T47D (cell line): ENCODE results near the gene PCSK6.
"Not testable (repeated sequence)": the region's sequence is repeated elsewhere in the genome, so short reads cannot be mapped to it uniquely, and the experiment has no call there.

Experiments
- DNase-seq, 2 experiments: peaks; one replicate each; pipeline versions ENCODE4 v3.0.0 to v3.0.0-alpha.2; 2011 to 2012; ENCODE audit warnings: low read depth in 1 of 2, low spot score in 1 of 2
- JUND ChIP-seq: IDR thresholded peaks from 2 replicates; pipeline ENCODE4 v1.6.1; 2012; ENCODE audit warnings: low read depth
- in situ Hi-C: cut with HindIII; loops from 2 replicates; pipeline ENCODE4 v1.10.0; 2016; ENCODE audit warnings: low sequenced_read_pairs, low pct_unique_long_range_greater_than_20kb

PCSK6 gene

GRCh38 chr15:101456057-101456739, 33.3 kb downstream of the PCSK6 start:
- no peak for TF ChIP-seq JUND
- DNase-seq: no peak
- in situ Hi-C loops: no loop called here

GRCh38 chr15:101455291-101456025, 34.0 kb downstream of the PCSK6 start:
- DNase-seq: no peak
- in situ Hi-C loops: no loop called here
- no peak for TF ChIP-seq JUND

DNA sequence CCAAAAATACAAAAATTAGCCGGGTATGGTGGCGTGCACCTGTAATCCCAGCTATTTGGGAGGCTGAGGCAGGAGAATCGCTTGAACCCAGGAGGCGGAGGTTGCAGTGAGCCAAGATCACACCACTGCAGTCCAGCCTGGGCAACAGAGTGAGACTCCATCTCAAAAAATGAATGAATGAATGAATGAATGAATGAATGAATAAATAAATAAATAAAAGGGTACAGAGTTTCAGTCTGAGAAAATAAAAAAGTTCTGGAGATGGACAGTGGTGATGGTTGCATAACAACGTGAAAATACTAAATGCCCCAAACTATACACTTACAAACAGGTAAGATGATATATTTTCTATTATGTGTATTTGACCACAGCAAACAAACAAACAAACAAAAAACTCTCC, 34.7 kb downstream of the PCSK6 start:
- in situ Hi-C loops, DNase-seq: not testable (repeated sequence)

DNA sequence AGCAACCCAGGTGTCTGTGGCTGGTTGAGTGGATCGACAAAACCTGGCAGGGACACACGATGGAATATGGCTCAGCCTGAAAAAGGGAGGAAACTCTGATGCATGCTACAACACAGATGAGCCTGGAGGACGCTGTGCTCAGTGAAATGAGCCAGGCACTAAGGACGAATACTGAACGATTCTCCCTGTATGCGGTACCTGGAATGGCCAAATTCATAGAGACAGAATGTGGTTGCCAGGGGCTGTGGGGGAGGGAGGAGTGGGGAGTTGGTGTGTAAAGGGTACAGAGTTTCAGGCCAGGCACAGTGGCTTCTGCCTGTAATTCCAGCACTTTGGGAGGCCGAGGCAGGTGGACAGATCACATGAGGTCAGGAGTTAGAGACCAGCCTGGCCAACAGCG, 35.1 kb downstream of the PCSK6 start:
- in situ Hi-C loops: no loop called here
- no peak for TF ChIP-seq JUND
- DNase-seq: no peak

DNA sequence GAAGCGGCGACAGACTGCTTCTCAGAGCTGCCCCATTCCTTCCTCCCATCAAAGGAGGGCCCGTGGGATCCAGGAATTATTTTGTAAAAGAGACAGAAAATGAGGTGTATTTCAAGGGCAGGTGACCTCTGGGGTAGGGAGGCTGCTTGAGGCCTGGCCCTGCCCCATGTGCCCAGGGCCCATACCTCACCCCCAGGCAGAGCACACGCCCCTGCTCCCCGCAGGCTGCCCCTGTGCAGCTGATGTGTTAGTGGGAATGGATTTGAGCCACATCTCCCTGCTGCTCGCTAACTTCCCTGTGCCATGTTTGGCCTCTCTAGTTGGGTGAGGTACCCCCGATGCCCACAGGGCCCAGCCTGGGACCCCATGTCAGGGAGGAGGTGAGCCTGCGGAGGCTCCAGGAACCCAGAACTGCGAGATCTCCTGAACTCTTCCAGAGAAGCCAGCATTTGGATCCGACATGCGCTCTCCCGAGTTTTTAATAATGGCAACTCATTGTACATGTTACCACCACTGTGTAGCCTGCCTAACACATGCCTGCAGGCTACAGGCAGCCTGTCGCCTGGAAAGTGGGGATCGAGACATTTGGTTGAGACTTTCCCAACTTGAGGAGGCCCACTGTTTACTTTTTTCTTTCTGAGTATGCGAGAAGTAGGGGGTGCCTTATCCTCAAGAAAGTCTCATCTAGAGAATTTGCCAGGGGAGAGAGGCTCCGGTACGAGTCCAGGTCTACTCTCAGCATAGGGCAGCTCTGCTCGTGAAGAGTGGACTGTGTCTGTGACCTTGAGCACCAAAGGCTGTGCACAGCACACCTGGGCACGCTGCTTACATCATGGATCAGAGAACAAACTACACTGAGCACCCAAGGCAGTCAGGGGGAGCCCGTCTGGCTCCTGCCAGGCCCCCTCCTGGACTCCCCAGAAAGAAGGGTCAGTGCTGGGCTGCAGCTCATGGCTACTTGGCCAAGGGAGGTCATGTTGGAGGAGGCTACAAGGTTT, 36.1 kb downstream of the PCSK6 start:
- in situ Hi-C loops: no loop called here
- no peak for DNase-seq
- TF ChIP-seq JUND: no peak

- in situ Hi-C loops: no loop called here
- no peak for DNase-seq
- no peak for TF ChIP-seq JUND
Measured at GRCh38 chr15:101452572-101452971, 36.9 kb downstream of the PCSK6 start.

- no peak for TF ChIP-seq JUND
- in situ Hi-C loops: no loop called here
- no peak for DNase-seq
Measured at GRCh38 chr15:101451846-101452245, 37.7 kb downstream of the PCSK6 start.

- TF ChIP-seq JUND: no peak
- in situ Hi-C loops: no loop called here
- DNase-seq: no peak
Measured at GRCh38 chr15:101451266-101451799, 38.2 kb downstream of the PCSK6 start.

GRCh38 chr15:101450403-101451265, 38.9 kb downstream of the PCSK6 start:
- DNase-seq: no peak
- in situ Hi-C loops: no loop called here

DNA sequence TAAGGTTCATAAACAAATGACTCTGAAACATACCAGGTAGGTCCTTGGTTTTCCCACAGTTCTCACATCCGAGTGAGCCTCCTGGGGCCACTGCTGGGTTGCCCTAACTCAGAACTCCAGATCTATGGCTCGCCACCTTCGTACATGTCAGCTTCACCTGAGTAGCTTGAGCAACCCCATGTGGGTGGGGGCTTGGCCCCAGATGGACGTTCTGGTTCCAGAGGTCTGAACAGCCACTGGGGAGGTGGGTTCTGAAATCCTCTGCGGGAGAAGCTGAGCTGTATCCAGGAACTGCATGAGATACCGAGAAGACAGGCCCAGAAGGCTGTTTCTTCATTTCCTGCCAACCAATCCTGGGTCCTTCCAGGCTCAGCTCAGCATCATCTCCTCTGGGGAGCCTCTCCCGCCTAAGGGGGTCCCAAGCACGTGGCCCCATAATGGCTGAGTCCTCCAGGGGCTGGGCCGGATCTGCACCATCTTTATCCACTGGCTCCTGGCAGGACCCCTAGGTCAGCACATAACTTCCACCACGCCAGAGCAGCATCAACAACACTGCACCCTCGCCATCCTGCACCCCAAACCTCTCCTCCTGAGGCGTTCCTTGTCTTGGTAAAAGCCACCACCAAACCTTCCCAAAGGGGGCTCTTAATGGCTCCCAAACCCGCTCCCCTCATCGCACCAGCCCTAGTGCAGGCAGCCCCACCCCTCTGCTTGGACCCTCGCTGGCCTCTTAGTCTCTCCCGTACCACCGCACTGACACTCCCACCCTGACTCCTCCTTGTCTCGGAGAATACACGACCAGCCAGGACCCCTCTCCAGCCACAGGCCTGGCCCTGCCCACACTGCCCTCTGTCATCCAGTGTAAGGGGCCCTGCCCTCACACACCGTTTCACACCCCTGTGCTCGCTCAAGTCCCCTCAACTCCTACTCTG, 39.8 kb downstream of the PCSK6 start:
- no peak for DNase-seq
- in situ Hi-C loops: no loop called here
- TF ChIP-seq JUND: no peak

More at GRCh38 chr15:101450403-101451265, 38.9 kb downstream of the PCSK6 start:
- no peak for TF ChIP-seq JUND

DNA sequence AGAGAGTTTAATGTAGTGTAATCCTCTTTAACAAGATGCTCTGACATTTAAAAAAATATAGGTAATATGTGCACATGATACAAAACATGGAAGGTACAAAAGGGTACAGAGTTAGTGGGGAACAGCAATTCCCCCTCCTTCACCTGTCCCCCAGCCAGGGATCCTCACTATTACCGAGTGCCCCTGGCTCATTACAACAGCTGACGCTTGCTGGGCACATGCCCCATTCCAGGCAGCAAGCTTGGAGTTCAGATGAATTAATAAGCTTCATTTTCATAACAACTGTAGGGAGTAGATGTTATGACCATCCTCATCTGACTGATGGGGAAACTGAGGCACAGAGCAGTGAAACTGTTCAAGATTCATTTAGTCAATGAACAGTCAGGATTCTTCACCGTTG, 41.2 kb downstream of the PCSK6 start:
- DNase-seq: no peak
- in situ Hi-C loops: no loop called here
- TF ChIP-seq JUND: no peak
